Measurements from ENCODE around the gene CACNB4. TPM values are rescaled to one million over a fixed set of nuclear protein-coding genes. Genes with fewer than 3 reads are reported as not detected.

CACNB4 gene
- total RNA-seq (2022; extraction: Qiagen RNA extraction; ENCODE audit: low read depth) = 0.03 to 0.37 TPM (median 0.22 TPM) in 5 replicates

DNA sequence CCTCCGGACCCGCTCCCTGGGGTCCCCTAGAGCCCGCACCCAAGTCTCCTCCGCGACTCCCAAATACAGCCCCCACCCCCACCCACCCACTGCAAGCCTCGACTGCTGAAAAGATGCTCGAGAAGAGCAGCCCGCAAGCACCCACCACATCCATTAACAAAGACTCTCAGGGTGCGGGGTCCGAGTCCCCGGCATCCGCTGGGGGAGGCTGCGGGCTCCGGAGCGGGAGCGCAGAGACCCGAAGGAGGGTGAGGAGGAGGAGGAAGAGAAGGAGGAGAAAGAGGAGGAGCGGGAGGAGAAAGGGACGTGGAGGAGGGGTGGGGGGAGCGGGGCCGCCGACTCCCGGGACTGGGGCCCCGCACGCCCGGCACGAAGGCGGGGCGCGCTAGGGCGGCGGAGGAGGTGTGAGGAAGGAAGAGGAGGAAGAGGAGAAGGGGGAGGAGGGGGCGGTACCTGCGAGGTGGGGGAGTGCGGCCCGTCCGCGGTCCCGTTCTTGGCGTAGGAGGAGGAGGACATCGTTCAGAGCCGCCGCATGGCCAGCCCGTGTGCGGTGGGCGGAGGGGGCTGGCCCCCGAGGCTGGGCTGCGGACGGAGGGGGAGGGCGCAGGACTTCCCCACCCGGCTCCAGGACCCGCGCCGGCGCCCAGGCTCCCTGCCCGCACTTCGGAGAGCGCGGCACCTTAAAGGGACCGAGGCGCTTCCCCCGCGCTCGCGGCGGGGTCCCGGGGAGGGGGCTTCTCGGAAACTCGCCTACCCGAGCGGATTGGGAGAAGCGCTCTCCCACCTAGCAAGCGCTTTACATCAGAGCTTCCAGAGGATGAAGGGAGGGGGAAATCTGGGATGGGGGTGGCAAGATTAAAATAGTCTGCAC, at the start of gene CACNB4:
Gene CACNB4 (minus strand): TSS at position 549 of the 871 bp plus-strand sequence.

DNA sequence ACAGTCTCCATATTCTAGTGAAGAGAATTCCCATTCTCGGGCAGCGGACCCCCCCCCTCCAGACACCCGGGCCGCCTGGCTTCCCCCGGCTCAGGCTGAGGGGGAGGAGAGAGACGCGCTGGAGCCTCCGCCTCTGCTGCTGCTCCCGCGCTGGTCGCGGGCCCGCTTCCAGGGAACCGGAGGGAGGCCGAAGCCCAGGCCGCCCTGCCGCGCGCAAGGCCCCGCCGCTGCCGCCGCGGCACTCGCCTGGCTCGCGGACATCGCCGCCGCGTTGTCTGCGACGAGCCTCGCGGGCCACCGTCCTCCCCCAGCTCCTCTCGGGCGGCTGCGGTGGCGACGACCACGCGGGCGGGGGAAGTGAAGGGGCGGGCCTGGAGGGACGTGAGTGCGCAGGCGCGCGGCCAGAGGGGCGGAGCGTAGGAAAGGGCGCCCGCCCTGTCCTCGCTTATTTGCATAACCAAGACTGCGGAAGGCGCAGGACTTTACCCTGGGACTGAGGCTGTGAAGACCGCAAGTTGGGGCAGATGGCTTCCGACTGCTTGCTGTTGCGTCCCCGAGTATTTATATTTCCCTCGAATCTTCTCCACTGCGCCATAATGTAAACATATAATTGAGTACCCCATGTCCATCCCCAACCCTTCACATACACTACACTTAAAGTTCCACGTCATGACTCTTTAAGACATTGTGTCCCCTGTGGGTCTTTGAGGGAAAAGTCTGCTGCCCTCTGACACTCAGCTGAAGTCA, 270.5 kb downstream of the CACNB4 start, which contains the start of gene ARL5A:
Gene ARL5A (minus strand): TSS at position 279 of the 747 bp plus-strand sequence. CDS start 245 bp downstream, at position 34.

Other genes starting within 250 kb of the CACNB4 start
- 6.6 to 9.9 TPM (median 9.5 TPM) in 5 replicates for gene STAM2, start 76.7 kb upstream of the CACNB4 start, total RNA-seq (2022; extraction: Qiagen RNA extraction; ENCODE audit: low read depth)
- 26.3 to 38.5 TPM (median 32.2 TPM) in 5 replicates for gene FMNL2, start 236.1 kb upstream of the CACNB4 start, total RNA-seq (2022; extraction: Qiagen RNA extraction; ENCODE audit: low read depth)